HL-60 (cell line): ENCODE measurements around the gene KCNK17.

ENCODE experiments used
- CTCF ChIP-seq: IDR thresholded peaks from one replicate; pipeline ENCODE4 v1.5.1; 2011; ENCODE audit warnings: low read length, control low read depth, inconsistent platforms; ENCODE audit not compliant: insufficient read depth
- GABPA ChIP-seq: IDR thresholded peaks from 2 replicates; pipeline ENCODE4 v1.6.1; 2012; ENCODE audit warnings: low read depth
- POLR2AphosphoS5 ChIP-seq: IDR thresholded peaks from 2 replicates; pipeline ENCODE4 v1.6.1; 2012; ENCODE audit warnings: low read depth
- SPI1 ChIP-seq: IDR thresholded peaks from 2 replicates; pipeline ENCODE4 v1.6.1; 2012; ENCODE audit warnings: low read depth, mild to moderate bottlenecking, borderline replicate concordance
- TF ChIP-seq, protein P1 (sequence below): IDR thresholded peaks from 2 replicates; pipeline ENCODE4 v1.6.1; 2012; ENCODE audit warnings: low read depth; ENCODE audit not compliant: insufficient replicate concordance

- no peak for TF ChIP-seq CTCF
- no peak for TF ChIP-seq POLR2AphosphoS5
- TF ChIP-seq SPI1 = peak; percentile 93
- TF ChIP-seq, protein P1, sequence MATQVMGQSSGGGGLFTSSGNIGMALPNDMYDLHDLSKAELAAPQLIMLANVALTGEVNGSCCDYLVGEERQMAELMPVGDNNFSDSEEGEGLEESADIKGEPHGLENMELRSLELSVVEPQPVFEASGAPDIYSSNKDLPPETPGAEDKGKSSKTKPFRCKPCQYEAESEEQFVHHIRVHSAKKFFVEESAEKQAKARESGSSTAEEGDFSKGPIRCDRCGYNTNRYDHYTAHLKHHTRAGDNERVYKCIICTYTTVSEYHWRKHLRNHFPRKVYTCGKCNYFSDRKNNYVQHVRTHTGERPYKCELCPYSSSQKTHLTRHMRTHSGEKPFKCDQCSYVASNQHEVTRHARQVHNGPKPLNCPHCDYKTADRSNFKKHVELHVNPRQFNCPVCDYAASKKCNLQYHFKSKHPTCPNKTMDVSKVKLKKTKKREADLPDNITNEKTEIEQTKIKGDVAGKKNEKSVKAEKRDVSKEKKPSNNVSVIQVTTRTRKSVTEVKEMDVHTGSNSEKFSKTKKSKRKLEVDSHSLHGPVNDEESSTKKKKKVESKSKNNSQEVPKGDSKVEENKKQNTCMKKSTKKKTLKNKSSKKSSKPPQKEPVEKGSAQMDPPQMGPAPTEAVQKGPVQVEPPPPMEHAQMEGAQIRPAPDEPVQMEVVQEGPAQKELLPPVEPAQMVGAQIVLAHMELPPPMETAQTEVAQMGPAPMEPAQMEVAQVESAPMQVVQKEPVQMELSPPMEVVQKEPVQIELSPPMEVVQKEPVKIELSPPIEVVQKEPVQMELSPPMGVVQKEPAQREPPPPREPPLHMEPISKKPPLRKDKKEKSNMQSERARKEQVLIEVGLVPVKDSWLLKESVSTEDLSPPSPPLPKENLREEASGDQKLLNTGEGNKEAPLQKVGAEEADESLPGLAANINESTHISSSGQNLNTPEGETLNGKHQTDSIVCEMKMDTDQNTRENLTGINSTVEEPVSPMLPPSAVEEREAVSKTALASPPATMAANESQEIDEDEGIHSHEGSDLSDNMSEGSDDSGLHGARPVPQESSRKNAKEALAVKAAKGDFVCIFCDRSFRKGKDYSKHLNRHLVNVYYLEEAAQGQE = no peak
- no peak for TF ChIP-seq GABPA
Observed at GRCh38 chr6:39330057-39330456, 15.8 kb upstream of the KCNK17 start.
